Regular cardiac myocyte (primary cell): ENCODE measurements around the gene ZNF8. TPM values are rescaled to one million over a fixed set of nuclear protein-coding genes. Genes with fewer than 3 reads are reported as not detected.

ENCODE experiments used
- total RNA-seq: library from RNA; depleted of rRNA; stranded (reverse); fragments of >200 nt; gene quantifications from 2 replicates; pipeline ENCODE4 v1.2.3, GENCODE V29; 2014

ZNF8 gene
- 4.0 and 4.5 TPM in 2 replicates for total RNA-seq

DNA sequence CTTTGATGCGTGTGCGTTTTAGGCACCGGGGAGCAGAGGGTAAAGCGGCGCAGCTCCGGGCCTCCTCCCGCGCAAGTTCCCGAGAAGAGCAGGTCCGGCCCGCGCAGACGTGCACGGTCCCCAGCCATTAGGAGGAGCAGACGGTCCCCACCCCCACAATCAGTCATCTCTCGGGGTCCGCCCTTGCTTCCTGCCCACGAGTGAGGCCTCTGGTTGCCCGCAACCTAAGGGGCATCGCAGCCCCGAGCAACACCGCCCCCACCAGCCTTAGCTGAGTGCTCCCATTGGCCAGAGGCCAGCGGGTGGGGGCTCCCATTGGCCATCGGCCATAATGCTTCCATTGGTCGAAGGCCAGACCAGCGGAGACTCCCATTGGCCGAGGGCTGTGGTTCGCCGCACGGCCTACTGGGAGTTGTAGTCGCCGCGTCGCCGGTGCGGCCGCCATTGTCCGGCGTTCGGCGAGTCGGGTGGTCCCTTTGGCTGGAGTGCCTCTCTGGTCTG lies at the start of gene ZNF8:
Gene ZNF8, plus strand, starts transcription at position 415 of the 501 bp plus-strand sequence. CDS start 127 bp downstream, outside the sequence.

DNA sequence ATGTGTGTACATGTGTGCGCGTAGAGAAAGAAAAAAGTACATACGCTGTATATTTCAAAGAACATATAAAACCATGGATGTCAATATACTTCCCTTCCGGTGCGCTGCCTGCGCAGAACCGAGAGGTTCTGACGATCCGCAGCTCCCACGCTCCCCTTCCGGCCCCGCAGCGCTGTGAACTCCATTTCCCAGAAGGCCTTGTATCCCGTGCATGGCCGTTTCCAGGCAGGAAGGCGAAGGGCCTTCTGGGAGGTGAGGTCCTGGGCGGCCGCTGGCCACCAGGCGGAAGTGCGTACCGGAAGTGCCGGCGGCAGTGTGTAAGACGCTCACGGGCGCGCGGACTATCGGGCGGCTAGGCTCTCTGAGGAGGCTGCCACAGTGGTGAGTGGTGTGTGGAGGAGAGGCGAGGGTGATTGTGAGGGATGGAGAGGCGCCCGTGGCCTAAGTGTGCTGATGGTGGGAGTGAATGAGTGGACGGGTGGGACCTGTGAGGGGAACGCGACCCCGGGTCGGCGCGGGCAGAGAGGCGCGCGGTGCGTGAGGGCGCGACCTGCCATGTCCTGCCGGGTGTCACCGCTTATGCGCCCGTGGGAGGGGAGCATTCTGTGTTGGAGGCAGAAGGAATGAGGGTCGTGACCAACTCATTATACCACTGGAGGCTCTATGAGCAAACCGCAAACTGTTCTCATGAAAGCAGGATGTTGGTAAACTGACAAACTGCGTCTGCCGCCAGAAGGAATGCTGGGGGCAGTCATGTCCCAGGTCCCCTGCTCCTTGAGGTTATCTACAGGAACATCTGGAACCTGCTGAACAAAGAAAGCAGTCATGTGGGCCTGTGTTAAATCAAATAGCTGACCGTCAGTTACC lies 26.5 kb downstream of the ZNF8 start, which contains the start of gene ERVK3-1:
Gene ERVK3-1, plus strand, starts transcription at position 313 of the 867 bp plus-strand sequence. CDS start 6,792 bp downstream, outside the sequence.

DNA sequence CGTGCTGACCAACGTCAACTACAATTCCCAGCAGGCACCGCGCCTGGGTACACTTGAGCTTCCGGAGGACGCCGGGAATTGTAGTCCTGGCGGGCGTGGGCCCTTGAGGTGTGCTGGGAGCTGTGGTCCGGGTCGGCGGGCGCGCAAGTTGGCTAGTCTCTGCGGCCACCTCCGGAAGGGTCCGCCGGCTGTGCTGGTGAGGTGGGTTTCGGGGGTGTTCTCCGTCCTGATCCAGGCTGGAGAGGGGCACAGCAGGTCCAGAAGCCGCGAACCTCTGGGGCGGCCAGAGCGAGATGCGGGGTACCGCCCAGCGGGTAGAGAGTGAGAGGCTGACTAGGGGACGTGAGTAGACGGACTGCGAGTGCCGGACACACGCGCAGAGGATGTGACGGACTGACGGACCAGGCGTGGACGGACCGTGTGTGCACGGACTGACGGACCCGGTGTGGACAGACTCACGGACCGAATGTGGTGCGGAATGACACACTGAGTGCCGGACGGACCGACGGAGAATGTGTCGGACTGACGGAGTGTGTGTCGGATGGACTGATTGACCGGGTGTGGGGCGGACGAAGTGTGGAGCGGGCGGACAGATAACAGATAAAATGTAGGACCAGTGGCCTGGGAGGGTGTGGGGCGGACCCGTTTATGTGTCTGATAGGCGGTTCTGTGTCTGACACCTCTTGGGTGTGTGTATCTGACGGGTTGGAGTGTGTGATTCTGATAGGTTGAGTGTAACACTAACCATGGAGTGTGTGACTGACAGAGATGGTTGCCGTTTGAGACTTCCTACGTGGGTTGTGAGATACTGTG lies 48.4 kb downstream of the ZNF8 start, which contains the start of gene ZSCAN22:
Gene ZSCAN22, plus strand, starts transcription at position 81 of the 813 bp plus-strand sequence. CDS start 7,809 bp downstream, outside the sequence.

Other genes with a start within 250 kb of the ZNF8 start
- gene ZSCAN1, start 244.9 kb upstream of the ZNF8 start, total RNA-seq: not detected in 2 replicates
- gene ZNF135, start 219.7 kb upstream of the ZNF8 start, total RNA-seq: 3.8 and 6.8 TPM in 2 replicates
- 30.1 and 76.4 TPM in 2 replicates for gene ZSCAN18, start 180.7 kb upstream of the ZNF8 start, total RNA-seq
- gene ZNF329, start 128.2 kb upstream of the ZNF8 start, total RNA-seq: 14.6 and 17.8 TPM in 2 replicates
- 29.3 and 31.6 TPM in 2 replicates for gene ZNF274, start 95.9 kb upstream of the ZNF8 start, total RNA-seq
- 42.0 and 44.5 TPM in 2 replicates for gene ZNF544, start 50.0 kb upstream of the ZNF8 start, total RNA-seq
- gene ERVK3-1, start 26.4 kb downstream of the ZNF8 start, total RNA-seq: 20.6 and 38.2 TPM in 2 replicates
- gene ZSCAN22, start 48.0 kb downstream of the ZNF8 start, total RNA-seq: 2.3 and 2.7 TPM in 2 replicates
- gene A1BG, start 74.5 kb downstream of the ZNF8 start, total RNA-seq: 6.1 and 14.4 TPM in 2 replicates
- gene ZNF497, start 83.8 kb downstream of the ZNF8 start, total RNA-seq: 0.58 and 1.1 TPM in 2 replicates
- 1.2 and 3.9 TPM in 2 replicates for gene ZNF837, start 102.1 kb downstream of the ZNF8 start, total RNA-seq
- gene RPS5, start 108.3 kb downstream of the ZNF8 start, total RNA-seq: 2,110 and 2,179 TPM in 2 replicates
- 0.38 TPM in 1 of 2 replicates, not detected in the other for gene RNF225, start 116.7 kb downstream of the ZNF8 start, total RNA-seq
- 12.7 and 16.7 TPM in 2 replicates for gene ZNF584, start 129.7 kb downstream of the ZNF8 start, total RNA-seq
- gene ZNF132, start 161.2 kb downstream of the ZNF8 start, total RNA-seq: 10.4 and 12.7 TPM in 2 replicates
- 7.3 and 10.0 TPM in 2 replicates for gene ZNF324B, start 172.7 kb downstream of the ZNF8 start, total RNA-seq
- 11.8 and 16.3 TPM in 2 replicates for gene ZNF324, start 188.1 kb downstream of the ZNF8 start, total RNA-seq
- 5.4 and 5.9 TPM in 2 replicates for gene ZNF446, start 197.4 kb downstream of the ZNF8 start, total RNA-seq
- gene SLC27A5, start 233.0 kb downstream of the ZNF8 start, total RNA-seq: 2.8 and 2.9 TPM in 2 replicates
- 3.4 and 5.6 TPM in 2 replicates for gene ZBTB45, start 240.9 kb downstream of the ZNF8 start, total RNA-seq